SK-N-SH treated with all-trans-retinoic acid at 6 μM for 48 hours (cell line): ENCODE results near the gene PPP1R1C.

ENCODE experiments used
- ATAC-seq: fragments of 200-7000 bp; cut with Tn5 transposase; 3 replicates; pipeline ENCODE4 v1.9.1; 2020; ENCODE audit warnings: mild to moderate bottlenecking, moderate library complexity
- ARNTL ChIP-seq: fragments of 450-650 bp; formaldehyde crosslinking; IDR thresholded peaks from 2 replicates; pipeline ENCODE4 v1.5.0; 2020; ENCODE audit warnings: low read depth, mild to moderate bottlenecking, moderate library complexity, borderline replicate concordance
- BACH2 ChIP-seq: fragments of 250-450 bp; sonication (Bioruptor Pico); IDR thresholded peaks from 2 replicates; pipeline ENCODE4 v1.9.0; 2021; ENCODE audit warnings: mild to moderate bottlenecking, borderline replicate concordance
- CSRNP3 ChIP-seq: fragments of 250-450 bp; sonication (Bioruptor Pico); IDR thresholded peaks from 2 replicates; pipeline ENCODE4 v1.5.1; 2021; ENCODE audit warnings: mild to moderate bottlenecking, moderate library complexity
- ESRRG ChIP-seq: fragments of 250-450 bp; sonication (Bioruptor Pico); IDR thresholded peaks from 2 replicates; pipeline ENCODE4 v1.6.1; 2021; ENCODE audit warnings: mild to moderate bottlenecking
- GLIS3 ChIP-seq: fragments of 250-450 bp; sonication (Bioruptor Pico); IDR thresholded peaks from 2 replicates; pipeline ENCODE4 v1.5.0; 2020; ENCODE audit warnings: mild to moderate bottlenecking, moderate library complexity
- ISL1 ChIP-seq: fragments of 250-450 bp; sonication (Bioruptor Pico); IDR thresholded peaks from 2 replicates; pipeline ENCODE4 v2.1.2; 2022; ENCODE audit warnings: mild to moderate bottlenecking, moderate library complexity
- OSR1 ChIP-seq: fragments of 250-450 bp; sonication (Bioruptor Pico); IDR thresholded peaks from 2 replicates; pipeline ENCODE4 v1.8.0; 2022; ENCODE audit warnings: moderate library complexity, mild to moderate bottlenecking, inconsistent platforms
- POU6F1 ChIP-seq: fragments of 250-450 bp; sonication (Bioruptor Pico); IDR thresholded peaks from 2 replicates; pipeline ENCODE4 v1.8.0; 2021; ENCODE audit warnings: low read depth, mild to moderate bottlenecking, moderate library complexity, borderline replicate concordance
- PPARA ChIP-seq: fragments of 250-450 bp; sonication (Bioruptor Pico); IDR thresholded peaks from 2 replicates; pipeline ENCODE4 v1.5.0; 2020; ENCODE audit warnings: mild to moderate bottlenecking, borderline replicate concordance
- RARB ChIP-seq: fragments of 250-450 bp; sonication (Bioruptor Pico); IDR thresholded peaks from 2 replicates; pipeline ENCODE4 v1.8.0; 2021; ENCODE audit warnings: mild to moderate bottlenecking, moderate library complexity
- SNAI2 ChIP-seq: fragments of 250-450 bp; sonication (Bioruptor Pico); IDR thresholded peaks from 2 replicates; pipeline ENCODE4 v1.5.0; 2020; ENCODE audit warnings: mild to moderate bottlenecking, moderate library complexity
- TOX ChIP-seq: fragments of 250-450 bp; sonication (Bioruptor Pico); IDR thresholded peaks from 2 replicates; pipeline ENCODE4 v1.8.0; 2021; ENCODE audit warnings: mild to moderate bottlenecking, moderate library complexity, borderline replicate concordance
- ZFP3 ChIP-seq: fragments of 250-450 bp; sonication (Bioruptor Pico); IDR thresholded peaks from 2 replicates; pipeline ENCODE4 v1.5.0; 2020; ENCODE audit warnings: mild to moderate bottlenecking, moderate library complexity
- ZFP30 ChIP-seq: fragments of 450-650 bp; formaldehyde crosslinking; IDR thresholded peaks from 2 replicates; pipeline ENCODE4 v1.5.0; 2022; ENCODE audit warnings: mild to moderate bottlenecking, moderate library complexity
- ZNF565 ChIP-seq: fragments of 450-650 bp; formaldehyde crosslinking; conservative IDR thresholded peaks from 2 replicates; pipeline ENCODE4 v1.5.0; 2020; ENCODE audit warnings: low read depth, mild to moderate bottlenecking, moderate library complexity
- ZNF70 ChIP-seq: fragments of 450-650 bp; formaldehyde crosslinking; IDR thresholded peaks from 2 replicates; pipeline ENCODE4 v1.5.0; 2020; ENCODE audit warnings: mild to moderate bottlenecking, moderate library complexity
- ZNF8 ChIP-seq: fragments of 450-650 bp; formaldehyde crosslinking; IDR thresholded peaks from 2 replicates; pipeline ENCODE4 v1.5.0; 2020; ENCODE audit warnings: mild to moderate bottlenecking, moderate library complexity
- TF ChIP-seq, protein P1 (sequence below): fragments of 250-450 bp; sonication (Bioruptor Pico); IDR thresholded peaks from 2 replicates; pipeline ENCODE4 v1.5.1; 2020; ENCODE audit warnings: low read depth, mild to moderate bottlenecking, moderate library complexity
- TF ChIP-seq, protein P2 (sequence below): fragments of 250-450 bp; sonication (Bioruptor Pico); IDR thresholded peaks from 2 replicates; pipeline ENCODE4 v1.8.0; 2020; ENCODE audit warnings: mild to moderate bottlenecking, moderate library complexity, borderline replicate concordance

PPP1R1C gene

DNA sequence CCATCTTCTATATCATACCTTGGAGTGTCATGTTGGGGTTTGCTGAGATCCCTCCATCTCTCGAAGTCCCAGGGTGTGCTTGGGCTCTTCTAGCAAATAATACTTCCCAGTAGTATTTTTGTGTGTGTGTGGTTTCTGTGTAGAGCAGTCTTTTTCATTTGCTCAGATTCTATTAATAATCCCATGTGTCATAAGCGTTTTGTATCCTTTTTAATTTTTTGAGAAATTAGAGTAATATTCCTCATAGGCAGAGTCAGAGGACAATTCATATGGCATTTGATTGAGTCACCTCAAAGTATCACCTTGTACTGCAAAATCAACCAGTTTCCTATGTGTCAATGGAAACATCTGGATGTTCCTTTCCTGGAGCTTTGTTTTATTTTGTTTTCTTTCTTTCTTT, 37.4 kb upstream of the PPP1R1C start (continued):
- TF ChIP-seq, protein P1, sequence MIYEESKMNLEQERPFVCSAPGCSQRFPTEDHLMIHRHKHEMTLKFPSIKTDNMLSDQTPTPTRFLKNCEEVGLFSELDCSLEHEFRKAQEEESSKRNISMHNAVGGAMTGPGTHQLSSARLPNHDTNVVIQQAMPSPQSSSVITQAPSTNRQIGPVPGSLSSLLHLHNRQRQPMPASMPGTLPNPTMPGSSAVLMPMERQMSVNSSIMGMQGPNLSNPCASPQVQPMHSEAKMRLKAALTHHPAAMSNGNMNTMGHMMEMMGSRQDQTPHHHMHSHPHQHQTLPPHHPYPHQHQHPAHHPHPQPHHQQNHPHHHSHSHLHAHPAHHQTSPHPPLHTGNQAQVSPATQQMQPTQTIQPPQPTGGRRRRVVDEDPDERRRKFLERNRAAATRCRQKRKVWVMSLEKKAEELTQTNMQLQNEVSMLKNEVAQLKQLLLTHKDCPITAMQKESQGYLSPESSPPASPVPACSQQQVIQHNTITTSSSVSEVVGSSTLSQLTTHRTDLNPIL (CRISPR knock-in tag), result no peak
- no peak for TF ChIP-seq POU6F1

GRCh38 chr2:181949047-181949446, 36.6 kb upstream of the PPP1R1C start:
- TF ChIP-seq PPARA (no peak), ARNTL (CRISPR knock-in tag) (no peak), GLIS3 (CRISPR knock-in tag) (no peak), RARB (CRISPR knock-in tag) (no peak), CSRNP3 (CRISPR knock-in tag) (no peak), ZFP3 (CRISPR knock-in tag) (no peak), BACH2 (no peak), ISL1 (no peak), ZNF565 (CRISPR knock-in tag) (no peak), ZNF8 (CRISPR knock-in tag) (no peak)
- ATAC-seq, result no peak; the same call in 2 of the 3 replicates

DNA sequence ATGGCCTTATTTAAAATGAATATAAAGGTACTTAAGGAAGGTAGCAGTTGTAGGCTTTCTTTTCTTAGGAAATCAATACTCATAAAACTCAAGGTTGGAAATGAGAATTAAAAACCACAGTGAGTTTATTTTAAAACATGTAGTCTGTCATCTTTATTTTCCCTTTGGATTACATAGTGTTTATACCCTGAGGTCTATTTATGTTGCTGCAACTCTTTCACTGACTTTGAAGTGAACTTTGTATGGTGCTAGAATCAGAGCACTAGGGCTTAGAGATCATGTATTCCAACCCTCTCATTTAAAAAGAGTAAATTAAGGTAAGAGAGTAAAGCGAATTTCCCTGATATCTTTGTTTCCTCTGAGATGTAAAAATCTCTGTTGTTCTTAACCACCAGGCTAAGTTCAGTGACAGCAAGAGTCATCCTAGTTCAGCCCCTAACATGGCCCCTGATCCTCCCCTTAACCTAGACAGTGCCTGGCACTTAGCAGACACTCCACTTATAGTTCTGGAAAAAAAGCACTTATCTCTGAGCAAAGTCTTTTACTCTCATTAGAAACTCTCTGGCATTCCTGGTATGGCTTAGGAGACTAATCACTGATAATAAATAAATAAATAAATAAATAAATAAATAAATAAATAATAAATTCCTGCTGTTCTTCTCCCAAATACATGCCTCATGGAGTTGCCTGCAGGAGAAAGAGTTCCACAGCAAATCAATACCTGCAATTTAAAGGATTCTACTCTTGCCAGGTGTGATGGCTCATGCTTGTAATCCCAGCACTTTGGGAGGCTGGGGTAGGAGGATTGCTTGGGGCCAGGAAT, 33.0 kb upstream of the PPP1R1C start:
- no peak for ATAC-seq
- TF ChIP-seq ZFP3 (CRISPR knock-in tag) (no peak), ZNF565 (CRISPR knock-in tag) (no peak), ARNTL (CRISPR knock-in tag) (no peak), ZFP30 (CRISPR knock-in tag) (no peak), POU6F1 (no peak), TOX (CRISPR knock-in tag) (no peak), ZNF70 (CRISPR knock-in tag) (no peak), ZNF8 (CRISPR knock-in tag) (no peak), OSR1 (no peak), BACH2 (no peak), ESRRG (no peak), SNAI2 (CRISPR knock-in tag) (no peak), RARB (CRISPR knock-in tag) (no peak), ISL1 (no peak)
- TF ChIP-seq, protein P1 (CRISPR knock-in tag), result no peak
- TF ChIP-seq, protein P2, sequence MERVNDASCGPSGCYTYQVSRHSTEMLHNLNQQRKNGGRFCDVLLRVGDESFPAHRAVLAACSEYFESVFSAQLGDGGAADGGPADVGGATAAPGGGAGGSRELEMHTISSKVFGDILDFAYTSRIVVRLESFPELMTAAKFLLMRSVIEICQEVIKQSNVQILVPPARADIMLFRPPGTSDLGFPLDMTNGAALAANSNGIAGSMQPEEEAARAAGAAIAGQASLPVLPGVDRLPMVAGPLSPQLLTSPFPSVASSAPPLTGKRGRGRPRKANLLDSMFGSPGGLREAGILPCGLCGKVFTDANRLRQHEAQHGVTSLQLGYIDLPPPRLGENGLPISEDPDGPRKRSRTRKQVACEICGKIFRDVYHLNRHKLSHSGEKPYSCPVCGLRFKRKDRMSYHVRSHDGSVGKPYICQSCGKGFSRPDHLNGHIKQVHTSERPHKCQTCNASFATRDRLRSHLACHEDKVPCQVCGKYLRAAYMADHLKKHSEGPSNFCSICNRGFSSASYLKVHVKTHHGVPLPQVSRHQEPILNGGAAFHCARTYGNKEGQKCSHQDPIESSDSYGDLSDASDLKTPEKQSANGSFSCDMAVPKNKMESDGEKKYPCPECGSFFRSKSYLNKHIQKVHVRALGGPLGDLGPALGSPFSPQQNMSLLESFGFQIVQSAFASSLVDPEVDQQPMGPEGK (CRISPR knock-in tag), result no peak
- TF ChIP-seq, all 23 proteins: peak for 0
